Panc1 (cell line): ENCODE data around the gene DTD1.

Experiments
- TCF7L2 ChIP-seq: IDR thresholded peaks from 2 replicates; pipeline ENCODE4 v1.6.1; 2011; ENCODE audit warnings: mild to moderate bottlenecking, low read depth, low read length, inconsistent platforms
- TF ChIP-seq, protein P1 (sequence below): fragments of 450-650 bp; IDR thresholded peaks from 2 replicates; pipeline ENCODE4 v1.5.1; 2017; ENCODE audit warnings: mild to moderate bottlenecking

GRCh38 chr20:18698735-18699380 lies 111.0 kb downstream of the DTD1 start:
- no peak for TF ChIP-seq TCF7L2
- TF ChIP-seq, protein P1, sequence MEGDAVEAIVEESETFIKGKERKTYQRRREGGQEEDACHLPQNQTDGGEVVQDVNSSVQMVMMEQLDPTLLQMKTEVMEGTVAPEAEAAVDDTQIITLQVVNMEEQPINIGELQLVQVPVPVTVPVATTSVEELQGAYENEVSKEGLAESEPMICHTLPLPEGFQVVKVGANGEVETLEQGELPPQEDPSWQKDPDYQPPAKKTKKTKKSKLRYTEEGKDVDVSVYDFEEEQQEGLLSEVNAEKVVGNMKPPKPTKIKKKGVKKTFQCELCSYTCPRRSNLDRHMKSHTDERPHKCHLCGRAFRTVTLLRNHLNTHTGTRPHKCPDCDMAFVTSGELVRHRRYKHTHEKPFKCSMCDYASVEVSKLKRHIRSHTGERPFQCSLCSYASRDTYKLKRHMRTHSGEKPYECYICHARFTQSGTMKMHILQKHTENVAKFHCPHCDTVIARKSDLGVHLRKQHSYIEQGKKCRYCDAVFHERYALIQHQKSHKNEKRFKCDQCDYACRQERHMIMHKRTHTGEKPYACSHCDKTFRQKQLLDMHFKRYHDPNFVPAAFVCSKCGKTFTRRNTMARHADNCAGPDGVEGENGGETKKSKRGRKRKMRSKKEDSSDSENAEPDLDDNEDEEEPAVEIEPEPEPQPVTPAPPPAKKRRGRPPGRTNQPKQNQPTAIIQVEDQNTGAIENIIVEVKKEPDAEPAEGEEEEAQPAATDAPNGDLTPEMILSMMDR, result no peak
